Measurements from ENCODE around the gene PTPRN2.

The PTPRN2 gene

DNA sequence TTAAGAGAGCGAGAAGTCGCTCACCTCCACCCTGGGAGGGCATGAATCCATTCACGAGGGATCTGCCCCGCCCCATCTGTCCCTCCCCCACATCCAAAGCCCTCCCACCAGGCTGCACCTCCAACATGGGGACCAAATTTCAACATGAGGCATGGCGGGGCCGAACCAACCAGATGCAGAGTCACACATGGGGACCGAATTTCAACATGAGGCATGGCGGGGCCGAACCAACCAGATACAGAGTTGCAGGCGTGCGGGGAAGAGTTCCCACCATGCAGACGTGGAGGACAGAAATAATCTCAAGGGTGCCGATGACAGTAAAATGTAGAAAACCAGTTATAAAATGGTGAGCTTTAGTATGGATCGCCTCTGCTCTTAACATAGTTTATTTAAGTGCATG lies 686.5 kb downstream of the PTPRN2 start:
- TF ChIP-seq, protein P1, sequence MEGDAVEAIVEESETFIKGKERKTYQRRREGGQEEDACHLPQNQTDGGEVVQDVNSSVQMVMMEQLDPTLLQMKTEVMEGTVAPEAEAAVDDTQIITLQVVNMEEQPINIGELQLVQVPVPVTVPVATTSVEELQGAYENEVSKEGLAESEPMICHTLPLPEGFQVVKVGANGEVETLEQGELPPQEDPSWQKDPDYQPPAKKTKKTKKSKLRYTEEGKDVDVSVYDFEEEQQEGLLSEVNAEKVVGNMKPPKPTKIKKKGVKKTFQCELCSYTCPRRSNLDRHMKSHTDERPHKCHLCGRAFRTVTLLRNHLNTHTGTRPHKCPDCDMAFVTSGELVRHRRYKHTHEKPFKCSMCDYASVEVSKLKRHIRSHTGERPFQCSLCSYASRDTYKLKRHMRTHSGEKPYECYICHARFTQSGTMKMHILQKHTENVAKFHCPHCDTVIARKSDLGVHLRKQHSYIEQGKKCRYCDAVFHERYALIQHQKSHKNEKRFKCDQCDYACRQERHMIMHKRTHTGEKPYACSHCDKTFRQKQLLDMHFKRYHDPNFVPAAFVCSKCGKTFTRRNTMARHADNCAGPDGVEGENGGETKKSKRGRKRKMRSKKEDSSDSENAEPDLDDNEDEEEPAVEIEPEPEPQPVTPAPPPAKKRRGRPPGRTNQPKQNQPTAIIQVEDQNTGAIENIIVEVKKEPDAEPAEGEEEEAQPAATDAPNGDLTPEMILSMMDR (IDR thresholded peaks at IDR 0.05; ENCODE audit: extremely low read depth, insufficient read depth, missing control alignments), result no peak
- in situ Hi-C loops (cut with MboI; ENCODE audit: low pct_unique_long_range_greater_than_20kb, low sequenced_read_pairs, unreplicated experiment), result no loop called here
- DNase-seq (ENCODE audit: low spot score), result no peak

DNA sequence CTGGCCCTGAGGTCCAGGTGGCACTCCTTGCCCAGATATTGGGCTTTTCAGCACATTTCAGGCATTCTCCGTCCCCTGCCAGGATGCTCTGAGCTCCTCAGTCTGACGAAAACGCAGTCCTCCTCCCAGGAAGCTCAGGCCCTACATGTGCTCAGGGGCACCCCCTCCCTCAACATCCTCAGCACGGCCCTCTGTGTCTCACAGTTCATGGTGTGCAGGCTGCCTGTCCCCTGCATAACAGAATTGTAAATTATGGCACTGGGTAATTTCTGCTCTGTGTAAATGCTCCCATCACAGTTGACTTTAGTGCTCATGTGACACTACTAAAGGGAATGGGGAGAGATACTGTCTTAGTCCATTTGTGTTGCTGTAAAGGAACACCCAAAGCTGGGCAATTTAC lies 687.1 kb downstream of the PTPRN2 start:
- in situ Hi-C loops (cut with MboI; ENCODE audit: low pct_unique_long_range_greater_than_20kb, low sequenced_read_pairs, unreplicated experiment), result no loop called here
- DNase-seq (ENCODE audit: low spot score), result no peak
- TF ChIP-seq, protein P1 (IDR thresholded peaks at IDR 0.05; ENCODE audit: extremely low read depth, insufficient read depth, missing control alignments), result no peak

- in situ Hi-C loops (cut with MboI; ENCODE audit: low pct_unique_long_range_greater_than_20kb, low sequenced_read_pairs, unreplicated experiment), result no loop called here
- no peak for DNase-seq (ENCODE audit: low spot score)
- TF ChIP-seq, protein P1 (IDR thresholded peaks at IDR 0.05; ENCODE audit: extremely low read depth, insufficient read depth, missing control alignments), result no peak
Observed at GRCh38 chr7:157900011-157900410, 687.6 kb downstream of the PTPRN2 start.

DNA sequence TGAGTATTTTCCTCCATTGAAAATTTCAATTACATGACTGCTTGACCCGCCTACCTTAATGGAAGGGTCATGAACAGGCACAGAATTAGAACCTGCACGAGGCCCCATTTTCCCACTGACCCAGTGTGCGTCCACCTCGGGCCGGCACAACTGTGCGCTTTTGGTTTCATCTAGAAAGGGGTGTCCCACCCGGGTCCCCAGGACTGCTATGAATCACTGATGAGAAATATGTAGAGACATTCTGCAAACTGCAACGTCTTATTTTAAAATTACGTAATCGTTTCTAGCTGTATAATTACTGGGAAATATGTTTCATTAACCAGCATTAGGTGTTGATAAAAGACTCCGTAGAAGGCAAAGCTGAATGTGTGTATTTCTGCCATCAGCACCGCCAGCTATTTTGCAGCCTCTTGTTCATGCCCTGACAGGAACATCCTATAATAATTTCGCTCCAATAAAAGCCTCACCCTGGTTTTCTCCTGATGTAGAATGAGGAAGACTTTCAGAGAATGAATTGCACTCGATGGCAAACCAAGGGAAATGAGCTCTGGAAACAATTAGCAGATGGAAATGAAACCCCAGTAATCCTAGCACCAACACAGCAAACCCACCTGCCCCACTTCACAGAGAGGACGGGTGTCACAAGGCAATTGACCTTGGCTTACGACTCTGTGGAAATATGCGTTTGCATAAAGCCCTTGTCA lies 688.7 kb downstream of the PTPRN2 start:
- TF ChIP-seq, protein P1 (IDR thresholded peaks at IDR 0.05; ENCODE audit: extremely low read depth, insufficient read depth, missing control alignments), result no peak
- DNase-seq (ENCODE audit: low spot score), result no peak
- in situ Hi-C loops (cut with MboI; ENCODE audit: low pct_unique_long_range_greater_than_20kb, low sequenced_read_pairs, unreplicated experiment), result no loop called here

GRCh38 chr7:157898261-157898660 lies 689.4 kb downstream of the PTPRN2 start:
- no peak for DNase-seq (ENCODE audit: low spot score)
- TF ChIP-seq, protein P1 (IDR thresholded peaks at IDR 0.05; ENCODE audit: extremely low read depth, insufficient read depth, missing control alignments), result no peak
- in situ Hi-C loops (cut with MboI; ENCODE audit: low pct_unique_long_range_greater_than_20kb, low sequenced_read_pairs, unreplicated experiment), result no loop called here

DNA sequence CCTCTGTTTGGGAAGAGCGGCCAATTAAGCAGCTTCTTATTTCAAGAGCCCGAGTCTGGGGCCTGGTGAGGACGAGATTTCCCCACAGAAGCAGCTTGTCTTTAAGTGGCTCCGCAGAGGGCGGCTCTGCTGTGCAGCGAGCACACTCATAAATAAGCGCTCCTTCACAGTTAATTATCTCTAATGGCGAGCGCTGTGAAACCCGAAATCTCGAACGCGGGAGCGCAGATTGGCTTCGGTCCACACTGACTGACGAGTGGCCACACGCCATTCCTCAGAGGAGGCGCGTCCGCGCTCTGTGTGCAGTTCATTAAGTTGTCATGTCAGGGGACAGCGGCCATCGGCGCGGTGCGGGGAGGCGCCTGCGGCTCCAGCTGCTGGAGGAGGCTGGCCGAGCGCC lies 689.9 kb downstream of the PTPRN2 start:
- DNase-seq (ENCODE audit: low spot score), result no peak
- TF ChIP-seq, protein P1 (IDR thresholded peaks at IDR 0.05; ENCODE audit: extremely low read depth, insufficient read depth, missing control alignments), result no peak
- in situ Hi-C loops (cut with MboI; ENCODE audit: low pct_unique_long_range_greater_than_20kb, low sequenced_read_pairs, unreplicated experiment), result no loop called here
